Breast epithelium (tissue), 4 donors: ENCODE data around the gene MINDY4. TPM values are rescaled to one million over a fixed set of nuclear protein-coding genes. Genes with fewer than 3 reads are reported as not detected.
A peak's percentile ranks its signal among the peaks of the same experiment; 100 is the strongest.

Source experiments
- DNase-seq, 2 donors: peaks; one replicate each; pipeline ENCODE4 v3.0.0-alpha.2; 2019; ENCODE audit warnings: low spot score in 2 of 2
- H3K27ac ChIP-seq, 2 donors: fragments of 200-600 bp; sonication (generic) in 1 of 2; one replicate each; pipeline ENCODE4 v1.5.1; 2016 to 2019; ENCODE audit warnings: mild to moderate bottlenecking in 1 of 2
- H3K27me3 ChIP-seq, 2 donors: fragments of 200-600 bp; sonication (generic) in 1 of 2; one replicate each; pipeline versions ENCODE4 v1.5.1 to v1.6.0; 2017 to 2019; ENCODE audit warnings: control low read depth in 1 of 2, mild to moderate bottlenecking in 1 of 2
- H3K36me3 ChIP-seq: fragments of 200-600 bp; one replicate; pipeline ENCODE4 v1.5.1; 2019
- H3K4me1 ChIP-seq, 2 donors: fragments of 200-600 bp; sonication (generic); one replicate each; pipeline ENCODE4 v1.5.1; 2016 to 2019; ENCODE audit warnings: control low read depth in 1 of 2
- H3K4me3 ChIP-seq, 3 donors: fragments of 200-600 bp; sonication (generic); 1 replicate in 2 of 3; 2 replicates in 1 of 3; pipeline ENCODE4 v1.5.1; 2016 to 2019; ENCODE audit warnings: mild to moderate bottlenecking in 3 of 3, moderate library complexity in 2 of 3
- H3K9me3 ChIP-seq, 2 donors: fragments of 200-600 bp; sonication (generic) in 1 of 2; one replicate each; pipeline ENCODE4 v1.5.1; 2016 to 2019; ENCODE audit warnings: control low read depth in 1 of 2
- CTCF ChIP-seq, 3 donors: fragments of 450-650 bp; IDR thresholded peaks; one replicate each; pipeline ENCODE4 v1.5.1; 2016 to 2017; ENCODE audit warnings: antibody characterized with exemption in 3 of 3, mild to moderate bottlenecking in 3 of 3, moderate library complexity in 3 of 3
- POLR2A ChIP-seq: fragments of 450-650 bp; IDR thresholded peaks from one replicate; pipeline ENCODE4 v1.6.1; 2016; ENCODE audit warnings: antibody characterized with exemption, mild to moderate bottlenecking, moderate library complexity
- POLR2AphosphoS5 ChIP-seq, 3 donors: sonication (generic); formaldehyde crosslinking; IDR thresholded peaks; one replicate each; pipeline ENCODE4 v1.6.1; 2017; ENCODE audit warnings: antibody characterized with exemption in 3 of 3
- intact Hi-C: fragments of 100-400 bp; cut with DNase I; formaldehyde crosslinking; loops from one replicate; pipeline ENCODE4 v1.15.1; 2023; ENCODE audit warnings: low total_unique reads
- total RNA-seq, 3 donors: library from RNA; depleted of rRNA; stranded (reverse); fragments of >200 nt; gene quantifications; one replicate each; pipeline ENCODE4 v1.1.0, GENCODE V29; 2016

Gene MINDY4
- total RNA-seq, 3 donors from 2014 or later = 5.6 to 14.9 (median 13.8) TPM

GRCh38 chr7:30931161-30931928, 160.1 kb downstream of the MINDY4 start:
- Histone ChIP-seq H3K9me3 (peaks cover 6 to 10% of the 10 kb centered on the region in 2 donors), H3K27me3 (no peaks in the 10 kb centered on the region), H3K36me3 (no peaks in the 10 kb centered on the region), H3K27ac (no peak overlapping the region), H3K4me3 (no peak overlapping the region), H3K4me1 (no peaks in the 10 kb centered on the region)
- peak; percentile 12 to 45 for DNase-seq
- intact Hi-C loops = no loop called here
- no peak for TF ChIP-seq POLR2AphosphoS5 (IDR thresholded peaks at IDR 0.05)
- TF ChIP-seq POLR2A = no peak
- no peak for TF ChIP-seq CTCF (IDR thresholded peaks at IDR 0.05)

DNA sequence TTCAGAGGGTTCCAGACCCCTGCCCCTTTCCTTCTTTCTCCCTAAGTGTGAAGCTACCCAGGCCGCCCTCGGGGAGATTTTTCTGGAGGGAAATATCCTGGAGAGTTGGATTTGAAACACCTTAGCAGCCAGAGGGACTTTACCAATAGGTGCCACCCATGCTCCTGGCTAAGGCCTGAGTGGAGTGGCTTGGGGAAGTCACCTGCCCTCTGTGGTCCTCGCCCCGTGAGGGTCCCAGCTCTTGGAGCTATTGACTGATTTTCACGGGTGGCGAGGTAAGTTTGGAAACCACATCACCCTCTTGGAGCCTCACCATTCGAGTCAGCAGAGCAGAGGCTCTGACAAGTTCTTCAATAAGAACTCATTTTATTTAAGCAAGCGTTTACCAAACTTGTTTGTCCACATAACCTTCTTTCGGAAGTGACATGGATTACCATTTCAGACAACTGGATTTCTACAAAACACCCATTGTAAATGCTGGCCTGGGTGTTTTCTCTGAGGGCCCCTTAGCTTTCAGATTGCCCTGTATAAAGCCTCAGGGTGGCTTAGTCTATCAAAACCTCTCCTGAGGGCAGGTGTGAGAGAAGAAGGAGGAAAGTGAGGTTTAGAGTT, 160.8 kb downstream of the MINDY4 start:
- peak in 1 of 2 donors; percentile 15 for DNase-seq
- Histone ChIP-seq H3K36me3 (no peaks in the 10 kb centered on the region), H3K4me3 (no peak overlapping the region), H3K27ac (no peak overlapping the region), H3K9me3 (peaks cover 3 to 7% of the 10 kb centered on the region in 2 donors), H3K27me3 (no peaks in the 10 kb centered on the region), H3K4me1 (no peaks in the 10 kb centered on the region)
- TF ChIP-seq POLR2AphosphoS5 (IDR thresholded peaks at IDR 0.05) = no peak
- TF ChIP-seq POLR2A = no peak
- TF ChIP-seq CTCF (IDR thresholded peaks at IDR 0.05) = no peak
- intact Hi-C loops = no loop called here

GRCh38 chr7:30932562-30932961, 161.3 kb downstream of the MINDY4 start:
- DNase-seq = peak in 1 of 2 donors; percentile 15
- intact Hi-C loops = no loop called here
- Histone ChIP-seq H3K4me1 (no peaks in the 10 kb centered on the region), H3K4me3 (no peak overlapping the region), H3K36me3 (no peaks in the 10 kb centered on the region), H3K9me3 (peaks cover 0 to 2% of the 10 kb centered on the region in 2 donors), H3K27ac (no peak overlapping the region), H3K27me3 (no peaks in the 10 kb centered on the region)
- TF ChIP-seq POLR2A (no peak), CTCF (IDR thresholded peaks at IDR 0.05) (no peak), POLR2AphosphoS5 (IDR thresholded peaks at IDR 0.05) (no peak)

- TF ChIP-seq POLR2AphosphoS5 (IDR thresholded peaks at IDR 0.05) = no peak
- no peaks in the 10 kb centered on the region for H3K27me3 ChIP-seq
- H3K27ac ChIP-seq = no peak overlapping the region
- no peaks in the 10 kb centered on the region for H3K9me3 ChIP-seq
- no peaks in the 10 kb centered on the region for H3K36me3 ChIP-seq
- DNase-seq = peak; percentile 13 to 42
- intact Hi-C loops = no loop called here
- no peak overlapping the region for H3K4me3 ChIP-seq
- H3K4me1 ChIP-seq = no peaks in the 10 kb centered on the region
Measured at GRCh38 chr7:30933124-30933974, 162.1 kb downstream of the MINDY4 start.

DNA sequence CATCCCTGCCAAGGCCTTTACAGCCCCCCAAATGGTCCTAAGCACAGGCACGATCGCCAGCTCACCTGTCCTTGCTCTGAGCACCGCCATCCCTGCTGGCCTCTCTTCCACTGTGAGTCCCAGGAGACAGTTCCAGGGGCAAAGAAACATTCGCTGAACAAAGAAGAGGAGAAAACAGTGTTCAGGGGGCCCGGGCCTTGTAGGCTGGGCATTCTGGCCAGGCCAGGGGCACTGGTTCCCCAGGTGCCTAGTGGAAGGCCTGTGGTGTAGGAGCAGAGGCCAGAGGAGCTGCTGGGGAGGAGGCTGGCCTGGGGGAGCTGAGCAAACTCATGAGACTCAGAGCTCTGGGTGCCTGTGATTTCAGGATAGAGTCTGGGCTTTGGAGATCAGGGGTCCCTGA, 163.0 kb downstream of the MINDY4 start:
- Histone ChIP-seq H3K4me3 (no peak overlapping the region), H3K9me3 (no peaks in the 10 kb centered on the region), H3K4me1 (no peaks in the 10 kb centered on the region), H3K27ac (no peak overlapping the region), H3K27me3 (no peaks in the 10 kb centered on the region), H3K36me3 (no peaks in the 10 kb centered on the region)
- TF ChIP-seq POLR2AphosphoS5 (IDR thresholded peaks at IDR 0.05) = no peak
- intact Hi-C loops = no loop called here
- peak in 1 of 2 donors; percentile 39 for DNase-seq
